HUES6 (cell line): ENCODE results near the gene NPRL2.

Experiments used
- H3K27ac ChIP-seq: 2 replicates; pipeline ENCODE4 v1.7.0; 2013; ENCODE audit warnings: low read depth, mild to moderate bottlenecking, low read length, inconsistent platforms
- H3K27me3 ChIP-seq: 2 replicates; pipeline ENCODE4 v1.6.1; 2013; ENCODE audit warnings: low read length; ENCODE audit not compliant: control insufficient read depth, insufficient read depth
- H3K36me3 ChIP-seq: 2 replicates; pipeline ENCODE4 v1.6.1; 2013; ENCODE audit warnings: low read length; ENCODE audit not compliant: control insufficient read depth, insufficient read depth
- H3K4me1 ChIP-seq: 2 replicates; pipeline ENCODE4 v1.6.1; 2013; ENCODE audit warnings: low read length; ENCODE audit not compliant: control insufficient read depth, insufficient read depth
- H3K4me3 ChIP-seq: 2 replicates; pipeline ENCODE4 v1.5.1; 2013; ENCODE audit warnings: low read depth, low read length
- H3K9ac ChIP-seq: one replicate; pipeline ENCODE4 v1.6.1; 2013; ENCODE audit warnings: mild to moderate bottlenecking, low read length
- H3K9me3 ChIP-seq: 2 replicates; pipeline ENCODE4 v1.6.1; 2013; ENCODE audit warnings: low read depth, low read length; ENCODE audit not compliant: control insufficient read depth, insufficient read depth

The NPRL2 gene

GRCh38 chr3:50337175-50337861 is 13.3 kb downstream of the NPRL2 start:
- Histone ChIP-seq H3K27ac (peak overlapping the region; percentile 90), H3K9ac (peak overlapping the region; percentile 95), H3K27me3 (peaks cover 39% of the 10 kb centered on the region), H3K36me3 (peaks cover 8% of the 10 kb centered on the region), H3K9me3 (no peaks in the 10 kb centered on the region), H3K4me1 (peaks cover 35% of the 10 kb centered on the region), H3K4me3 (peak overlapping the region; percentile 89)

GRCh38 chr3:50336452-50337174 is 14.0 kb downstream of the NPRL2 start:
- no peaks in the 10 kb centered on the region for H3K9me3 ChIP-seq
- peaks cover 35% of the 10 kb centered on the region for H3K4me1 ChIP-seq
- peaks cover 32% of the 10 kb centered on the region for H3K27me3 ChIP-seq
- H3K36me3 ChIP-seq, result peaks cover 15% of the 10 kb centered on the region
- H3K4me3 ChIP-seq, result peak overlapping the region; percentile 89
- H3K9ac ChIP-seq, result peak overlapping the region; percentile 95
- H3K27ac ChIP-seq, result peak overlapping the region; percentile 90; the same call in 1 of the 2 replicates

- H3K9ac ChIP-seq, result no peak overlapping the region
- peaks cover 23% of the 10 kb centered on the region for H3K4me1 ChIP-seq
- no peaks in the 10 kb centered on the region for H3K9me3 ChIP-seq
- peaks cover 36% of the 10 kb centered on the region for H3K36me3 ChIP-seq
- no peak overlapping the region for H3K4me3 ChIP-seq
- H3K27me3 ChIP-seq, result peaks cover 11% of the 10 kb centered on the region
- H3K27ac ChIP-seq, result no peak overlapping the region
Observed at GRCh38 chr3:50334339-50335075, 16.1 kb downstream of the NPRL2 start.

GRCh38 chr3:50333744-50334328 is 16.7 kb downstream of the NPRL2 start:
- peaks cover 5% of the 10 kb centered on the region for H3K27me3 ChIP-seq
- peaks cover 23% of the 10 kb centered on the region for H3K4me1 ChIP-seq
- H3K36me3 ChIP-seq, result peaks cover 39% of the 10 kb centered on the region
- H3K9me3 ChIP-seq, result no peaks in the 10 kb centered on the region
- H3K4me3 ChIP-seq, result no peak overlapping the region
- no peak overlapping the region for H3K9ac ChIP-seq
- no peak overlapping the region for H3K27ac ChIP-seq

- H3K9me3 ChIP-seq, result no peaks in the 10 kb centered on the region
- H3K36me3 ChIP-seq, result peaks cover 39% of the 10 kb centered on the region
- H3K9ac ChIP-seq, result no peak overlapping the region
- no peak overlapping the region for H3K27ac ChIP-seq
- H3K4me1 ChIP-seq, result peaks cover 14% of the 10 kb centered on the region
- H3K4me3 ChIP-seq, result no peak overlapping the region
- H3K27me3 ChIP-seq, result no peaks in the 10 kb centered on the region
Observed at GRCh38 chr3:50331364-50331907, 19.1 kb downstream of the NPRL2 start.

GRCh38 chr3:50330330-50330729 is 20.2 kb downstream of the NPRL2 start:
- H3K27me3 ChIP-seq, result no peaks in the 10 kb centered on the region
- H3K9me3 ChIP-seq, result no peaks in the 10 kb centered on the region
- H3K36me3 ChIP-seq, result peaks cover 50% of the 10 kb centered on the region
- H3K9ac ChIP-seq, result no peak overlapping the region
- peaks cover 7% of the 10 kb centered on the region; the same call in 1 of the 2 replicates for H3K4me1 ChIP-seq
- H3K4me3 ChIP-seq, result no peak overlapping the region
- H3K27ac ChIP-seq, result no peak overlapping the region

GRCh38 chr3:50327943-50328691 is 22.5 kb downstream of the NPRL2 start, which contains the start of gene TUSC2:
Gene TUSC2, minus strand, starts transcription at chr3:50328223. Its CDS starts 124 bp downstream, at chr3:50328099.
- Histone ChIP-seq H3K4me1 (peaks cover 12% of the 10 kb centered on the region), H3K27me3 (no peaks in the 10 kb centered on the region), H3K36me3 (peaks cover 44% of the 10 kb centered on the region), H3K9me3 (no peaks in the 10 kb centered on the region), H3K9ac (peak within 1 kb of the TSS; percentile 77), H3K27ac (peak within 1 kb of the TSS; percentile 3; the same call in 1 of the 2 replicates), H3K4me3 (peak within 1 kb of the TSS; percentile 84)

GRCh38 chr3:50327129-50327528 is 23.4 kb downstream of the NPRL2 start:
- Histone ChIP-seq H3K36me3 (peaks cover 40% of the 10 kb centered on the region), H3K27me3 (no peaks in the 10 kb centered on the region), H3K4me1 (peaks cover 20% of the 10 kb centered on the region), H3K4me3 (peak overlapping the region; percentile 84), H3K9me3 (no peaks in the 10 kb centered on the region), H3K9ac (peak overlapping the region; percentile 77), H3K27ac (no peak overlapping the region)

GRCh38 chr3:50326182-50326541 is 24.4 kb downstream of the NPRL2 start:
- Histone ChIP-seq H3K4me1 (peaks cover 20% of the 10 kb centered on the region), H3K9me3 (no peaks in the 10 kb centered on the region), H3K9ac (no peak overlapping the region), H3K4me3 (no peak overlapping the region), H3K27ac (no peak overlapping the region), H3K36me3 (peaks cover 31% of the 10 kb centered on the region), H3K27me3 (no peaks in the 10 kb centered on the region)
